ENCODE data around the gene PLTP.

PLTP gene

GRCh38 chr20:45940469-45940868 is 28.5 kb upstream of the PLTP start:
- Histone ChIP-seq H3K4me3 (no peak overlapping the region), H3K27ac (no peak overlapping the region)
- DNase-seq (ENCODE audit: low spot score), result no peak
- TF ChIP-seq CTCF (IDR thresholded peaks at IDR 0.05), result no peak

DNA sequence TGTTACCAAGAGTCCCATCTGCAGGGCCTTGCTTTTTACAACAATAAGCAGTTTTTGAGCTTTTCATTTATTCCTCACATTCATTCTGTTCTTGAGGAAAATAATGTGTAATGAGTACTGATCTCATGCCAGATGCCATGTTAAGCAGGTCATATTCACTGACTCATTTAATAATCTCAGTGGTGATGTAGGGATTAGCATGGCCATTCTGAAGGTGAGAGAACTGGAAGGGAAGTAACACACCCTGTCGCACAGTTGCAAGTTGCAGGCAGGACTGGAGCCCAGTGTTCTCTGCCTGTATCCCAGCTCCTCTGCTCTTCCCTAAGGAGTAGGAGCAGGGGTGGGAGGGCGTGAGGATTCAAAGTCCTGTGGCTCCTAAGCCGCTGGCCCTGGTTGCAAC is 28.1 kb upstream of the PLTP start:
- H3K27ac ChIP-seq, result no peak overlapping the region

DNA sequence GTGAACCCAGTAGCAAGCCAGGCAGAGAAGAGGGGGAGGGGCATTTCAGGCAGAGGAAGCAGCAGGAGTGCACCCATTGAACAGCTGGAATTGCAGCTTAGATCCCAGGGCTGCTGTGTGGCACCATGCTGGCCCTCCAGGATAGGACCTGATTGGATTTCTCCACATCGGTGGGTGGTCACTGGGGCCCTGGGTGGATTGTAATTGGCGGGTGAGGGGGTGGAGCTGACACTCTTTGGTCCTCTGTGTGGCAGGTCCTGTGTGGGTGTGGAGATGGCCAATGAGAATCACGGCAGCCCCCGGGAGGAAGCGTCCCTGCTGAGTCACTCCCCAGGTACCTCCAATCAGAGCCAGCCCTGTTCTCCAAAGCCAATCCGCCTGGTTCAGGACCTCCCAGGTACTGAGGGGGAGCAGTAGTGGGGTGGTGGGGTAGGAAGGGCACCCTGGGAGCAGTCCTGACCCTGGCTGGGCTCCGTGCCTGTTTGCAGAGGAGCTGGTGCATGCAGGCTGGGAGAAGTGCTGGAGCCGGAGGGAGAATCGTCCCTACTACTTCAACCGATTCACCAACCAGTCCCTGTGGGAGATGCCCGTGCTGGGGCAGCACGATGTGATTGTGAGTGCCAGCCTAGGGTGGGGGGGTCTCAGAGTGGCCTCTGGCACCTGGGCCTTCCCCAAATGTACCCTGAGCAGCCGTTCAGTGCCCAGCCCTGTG is 26.9 kb upstream of the PLTP start:
- Histone ChIP-seq H3K27ac (no peak overlapping the region), H3K4me3 (no peak overlapping the region)
- TF ChIP-seq CTCF (IDR thresholded peaks at IDR 0.05), result no peak
- DNase-seq (ENCODE audit: low spot score), result no peak

More for the DNA sequence above, 28.1 kb upstream of the PLTP start:
- H3K4me3 ChIP-seq, result no peak overlapping the region
- no peak for TF ChIP-seq CTCF (IDR thresholded peaks at IDR 0.05)
- DNase-seq (ENCODE audit: low spot score), result no peak

DNA sequence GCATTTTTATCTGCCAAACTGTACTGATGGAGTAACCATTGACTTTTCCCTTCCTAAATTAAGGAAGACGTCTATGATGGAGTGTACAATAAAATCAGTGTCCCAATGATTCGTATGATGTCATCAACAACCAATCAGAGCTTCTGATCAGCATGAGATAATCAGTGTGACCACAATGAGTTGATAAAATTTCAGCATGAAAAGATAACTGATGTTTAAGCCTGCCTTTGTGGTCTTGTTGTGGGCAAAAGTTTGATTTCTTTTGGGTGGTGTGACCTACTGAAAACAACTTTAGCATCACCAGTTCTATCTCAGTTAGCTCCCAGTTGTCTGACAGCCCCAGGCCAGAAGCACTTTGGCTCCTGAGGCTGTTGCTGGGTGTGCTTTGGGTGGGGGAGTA is 25.8 kb upstream of the PLTP start:
- TF ChIP-seq CTCF (IDR thresholded peaks at IDR 0.05), result no peak
- Histone ChIP-seq H3K27ac (no peak overlapping the region), H3K4me3 (no peak overlapping the region)
- DNase-seq (ENCODE audit: low spot score), result no peak

GRCh38 chr20:45935416-45936046 is 23.6 kb upstream of the PLTP start:
- Histone ChIP-seq H3K27ac (peak overlapping the region; percentile 90 to 100), H3K4me3 (peak overlapping the region; percentile 89)
- TF ChIP-seq CTCF (IDR thresholded peaks at IDR 0.05), result no peak
- no peak for DNase-seq (ENCODE audit: low spot score)

DNA sequence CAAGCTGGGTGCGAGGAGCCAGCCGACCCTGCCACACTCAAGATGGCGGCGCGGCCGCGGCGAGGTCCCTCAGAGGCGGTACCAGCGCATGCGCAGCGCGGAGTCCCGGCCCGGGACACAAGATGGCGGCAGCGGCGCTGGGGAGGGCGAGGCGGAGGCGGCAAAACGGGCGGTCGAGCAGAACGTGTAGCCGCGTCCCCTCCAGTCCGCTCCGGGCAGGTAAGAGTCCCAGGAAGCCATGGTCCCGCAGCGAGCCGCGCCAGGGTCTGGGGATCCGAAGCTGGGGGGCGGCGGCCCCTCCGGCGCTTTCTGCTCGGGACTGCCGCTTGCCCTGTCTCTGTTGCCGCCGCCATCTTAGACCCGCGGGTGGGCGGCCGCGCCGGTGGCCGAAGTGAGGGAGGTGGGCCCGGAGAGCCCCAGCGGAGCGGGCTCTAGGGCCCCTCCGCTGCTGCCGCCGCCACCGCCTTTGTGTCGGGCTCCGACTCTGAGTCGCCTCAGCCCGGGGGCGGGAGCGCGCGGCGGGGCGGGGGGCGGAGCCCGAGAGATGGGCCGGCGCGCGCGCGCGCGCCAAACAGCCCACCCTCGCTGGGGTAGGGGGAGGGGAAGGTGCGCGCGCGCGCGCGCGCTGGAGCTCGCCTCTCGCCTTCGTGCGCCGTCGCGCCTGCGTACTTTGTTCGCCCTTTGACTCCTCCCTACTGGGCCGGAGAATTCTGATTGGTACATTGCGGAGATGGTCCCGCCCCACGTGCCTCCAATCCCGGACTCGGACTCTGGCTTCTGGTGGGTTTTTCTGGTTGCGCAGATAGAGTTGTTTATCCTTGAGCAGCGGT is 22.8 kb upstream of the PLTP start, which contains the start of gene PCIF1:
Gene PCIF1, plus strand, starts transcription at position 98 of the 830 bp plus-strand sequence. CDS start 4,317 bp downstream, outside the sequence.
- Histone ChIP-seq H3K4me3 (peak within 1 kb of the TSS; percentile 89), H3K27ac (peak within 1 kb of the TSS; percentile 98 to 100)
- peak; percentile 98 for DNase-seq (ENCODE audit: low spot score)
- no peak for TF ChIP-seq CTCF (IDR thresholded peaks at IDR 0.05)

Measured in coronary artery (tissue), 2 donors.